Raji (cell line): Measurements from ENCODE around the gene AFG1L.

Source experiments
- POLR2A ChIP-seq: IDR thresholded peaks from 2 replicates; pipeline ENCODE4 v1.6.1; 2011; ENCODE audit warnings: low read depth, low read length, control low read depth; ENCODE audit not compliant: insufficient read depth

The AFG1L gene

DNA sequence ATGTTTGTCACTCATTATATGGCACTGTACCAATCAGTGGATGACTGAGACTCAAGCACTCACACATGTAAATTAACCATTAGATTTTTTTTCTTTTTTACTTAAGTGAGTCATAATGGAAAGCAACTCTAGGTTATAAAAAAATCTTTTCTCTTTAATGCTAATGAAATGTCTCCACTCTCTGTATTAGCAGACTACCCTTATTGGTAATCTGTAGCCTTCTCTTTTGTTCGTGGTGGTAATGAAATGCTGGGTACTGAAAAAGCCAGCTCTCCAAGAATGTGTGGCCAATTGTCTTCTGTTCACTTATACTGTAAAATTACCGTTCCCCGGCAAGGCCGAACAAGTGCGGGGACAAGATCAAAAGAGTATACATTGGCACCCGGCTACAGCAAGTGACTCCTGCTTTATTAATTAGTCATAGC, 69.0 kb downstream of the AFG1L start:
- TF ChIP-seq POLR2A: no peak

DNA sequence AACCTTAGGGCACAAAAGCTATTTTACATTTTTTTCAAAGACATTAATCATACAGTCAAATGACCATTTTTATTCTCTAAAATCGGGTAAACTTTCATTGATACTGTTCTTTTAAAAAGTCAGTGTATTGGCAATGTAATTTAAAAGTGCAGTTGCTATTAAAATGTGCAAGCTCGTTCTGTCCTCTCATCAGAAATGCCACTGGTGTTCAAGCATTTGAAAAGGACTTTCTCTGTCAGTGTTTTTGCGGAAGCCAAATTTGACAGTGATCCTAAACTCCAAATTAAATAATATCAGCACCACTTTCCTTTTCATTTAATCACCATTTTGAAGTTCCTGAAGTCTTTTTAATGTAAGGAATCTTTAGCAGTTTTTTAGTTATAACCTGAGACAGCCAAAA, 69.6 kb downstream of the AFG1L start:
- no peak for TF ChIP-seq POLR2A

DNA sequence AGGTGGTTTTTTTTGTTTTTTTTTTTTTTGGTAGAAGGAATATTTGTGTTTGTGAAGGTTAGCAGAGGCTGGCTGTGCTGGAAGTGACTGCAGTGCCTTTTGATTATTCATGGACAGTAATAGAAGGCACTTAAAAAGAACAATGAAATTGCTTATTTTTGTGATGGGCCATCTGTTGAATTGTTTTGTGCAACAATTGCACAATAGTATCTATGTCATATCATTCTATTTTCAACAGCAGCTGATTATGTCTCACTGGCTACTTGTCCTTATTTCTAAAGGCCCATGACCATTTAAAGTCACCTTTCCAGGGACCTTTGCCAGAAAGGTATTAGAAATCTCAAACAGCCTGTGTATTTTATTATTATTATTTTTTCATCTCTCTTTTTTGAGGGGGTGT, 70.6 kb downstream of the AFG1L start:
- TF ChIP-seq POLR2A: no peak

DNA sequence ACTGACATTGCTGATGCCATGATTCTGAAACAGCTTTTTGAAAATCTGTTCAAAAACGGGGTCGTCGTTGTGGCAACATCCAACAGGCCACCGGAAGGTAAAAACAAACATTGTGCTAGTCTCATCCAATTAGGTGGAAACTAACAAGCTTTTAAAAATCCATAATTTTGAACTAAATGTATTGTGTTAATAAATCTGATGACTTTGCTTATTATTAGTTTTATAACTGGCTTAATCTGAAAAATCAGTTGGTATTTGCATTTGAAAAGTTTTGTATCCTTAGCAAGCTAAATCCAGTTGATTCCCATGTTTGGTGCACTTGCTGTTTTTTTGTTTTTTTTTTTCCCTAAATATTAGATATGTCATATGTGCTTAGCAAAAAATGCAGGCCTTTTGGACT, 71.4 kb downstream of the AFG1L start:
- no peak for TF ChIP-seq POLR2A

GRCh38 chr6:108368431-108369030, 73.7 kb downstream of the AFG1L start:
- no peak for TF ChIP-seq POLR2A

DNA sequence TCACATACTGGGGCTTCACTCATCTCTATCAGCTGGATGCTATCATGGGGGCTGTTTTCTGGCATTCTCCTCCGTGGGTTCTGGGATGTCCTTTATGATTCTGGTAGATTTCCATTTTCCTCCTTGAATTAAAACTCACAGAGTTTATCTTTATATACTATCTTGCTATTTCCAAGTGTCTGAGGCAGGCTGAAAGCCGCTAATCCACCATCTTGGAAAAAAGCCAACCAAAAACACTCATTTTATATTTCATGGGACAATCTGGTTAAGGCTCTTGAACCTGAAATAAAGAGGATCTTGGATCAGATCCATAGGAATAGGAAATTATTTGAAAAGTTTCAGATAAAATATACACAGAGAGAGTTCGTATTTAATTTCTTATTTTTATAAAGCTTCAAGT, 86.0 kb downstream of the AFG1L start:
- no peak for TF ChIP-seq POLR2A

- TF ChIP-seq POLR2A: no peak
Observed at GRCh38 chr6:108383981-108384380, 89.1 kb downstream of the AFG1L start.

DNA sequence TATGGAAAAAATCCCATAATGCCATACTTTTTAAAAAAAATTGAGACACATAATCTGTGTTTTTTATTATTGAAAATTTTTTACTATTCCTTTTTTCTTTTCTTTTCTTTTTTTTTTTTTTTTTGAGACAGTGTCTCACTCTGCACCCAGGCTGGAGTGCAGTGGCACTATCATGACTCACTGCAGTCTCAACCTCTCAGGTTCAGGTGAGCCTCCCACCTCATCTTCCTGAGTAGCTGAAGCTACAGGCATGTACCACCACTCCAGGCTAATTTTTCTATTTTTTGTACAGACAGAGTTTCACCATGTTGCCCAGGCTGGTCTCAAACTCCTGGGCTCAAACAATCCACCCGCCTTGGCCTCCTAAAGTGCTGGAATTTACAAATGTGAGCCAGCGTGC, 100.4 kb downstream of the AFG1L start:
- no peak for TF ChIP-seq POLR2A

- no peak for TF ChIP-seq POLR2A
Observed at GRCh38 chr6:108403236-108403635, 108.4 kb downstream of the AFG1L start.

DNA sequence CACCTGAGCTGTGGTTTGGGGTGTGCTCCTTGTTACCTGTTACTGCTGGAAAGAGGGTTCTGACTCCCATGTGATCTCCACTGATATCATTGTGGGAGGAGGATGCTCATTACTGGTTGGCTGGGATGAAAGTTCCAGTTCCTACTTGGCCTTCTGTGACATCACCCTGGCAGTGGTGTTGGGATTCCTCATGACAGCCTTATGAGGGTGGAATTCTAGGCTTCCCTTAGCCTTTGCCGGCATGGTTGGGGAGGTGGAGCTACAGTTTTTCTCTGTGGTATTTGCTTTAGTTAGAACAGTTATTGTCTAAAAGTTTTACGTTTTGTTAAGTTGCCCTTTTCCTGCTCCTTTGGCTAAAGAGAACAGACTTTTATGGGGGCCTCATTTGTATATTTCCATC, 112.1 kb downstream of the AFG1L start:
- no peak for TF ChIP-seq POLR2A

GRCh38 chr6:108407904-108408827, 113.3 kb downstream of the AFG1L start:
- no peak for TF ChIP-seq POLR2A

GRCh38 chr6:108408861-108409260, 114.0 kb downstream of the AFG1L start:
- TF ChIP-seq POLR2A: no peak

GRCh38 chr6:108417027-108417426, 122.2 kb downstream of the AFG1L start:
- TF ChIP-seq POLR2A: no peak

GRCh38 chr6:108419474-108419873, 124.6 kb downstream of the AFG1L start:
- TF ChIP-seq POLR2A: no peak

- no peak for TF ChIP-seq POLR2A
Observed at GRCh38 chr6:108419934-108420609, 125.2 kb downstream of the AFG1L start.

- no peak for TF ChIP-seq POLR2A
Observed at GRCh38 chr6:108421366-108421765, 126.5 kb downstream of the AFG1L start.
